ENCODE data around the gene IGSF9.

- TF ChIP-seq CTCF (IDR thresholded peaks at IDR 0.05; ENCODE audit: low read length) (no peak), EZH2 (optimal IDR thresholded peaks at IDR 0.05; ENCODE audit: low read depth, low read length) (no peak), EZH2phosphoT487 (IDR thresholded peaks at IDR 0.05; ENCODE audit: low read length) (no peak)
Observed at GRCh38 chr1:159943278-159943640, 2.2 kb downstream of the IGSF9 start.

Measured in MM.1S (cell line).